ENCODE measurements around the gene TMEM106A. TPM values are rescaled to one million over a fixed set of nuclear protein-coding genes. Genes with fewer than 3 reads are reported as not detected.
A peak's percentile ranks its signal among the peaks of the same experiment; 100 is the strongest.

Gene TMEM106A
- total and polyA plus RNA-seq, 2 donors (not counting 1 experiment from before 2014, with no cell fraction given): 1.5 to 9.3 TPM

- H3K27ac ChIP-seq (ENCODE audit: insufficient read depth, low read length): peak overlapping the region; percentile 99
- H2AFZ ChIP-seq (ENCODE audit: low read length): peak overlapping the region; percentile 50
- H3K79me2 ChIP-seq (ENCODE audit: control insufficient read depth, insufficient read depth, low read length): peaks cover 14% of the 10 kb centered on the region
- TF ChIP-seq EZH2 (IDR thresholded peaks at IDR 0.05; ENCODE audit: low read length, missing control alignments): no peak
- TF ChIP-seq CTCF (conservative IDR thresholded peaks at IDR 0.05 in 1 of 2, IDR thresholded peaks at IDR 0.05 in 1 of 2; ENCODE audit: low read depth in 1 of 2, low read length in 2 of 2): no peak
- no peaks in the 10 kb centered on the region for H3K36me3 ChIP-seq (ENCODE audit: control insufficient read depth, insufficient read depth, low read length)
- H4K20me1 ChIP-seq (ENCODE audit: control insufficient read depth, extremely low read depth, insufficient read depth, low read length): no peaks in the 10 kb centered on the region
- H3K9me3 ChIP-seq (ENCODE audit: control insufficient read depth, insufficient read depth, low read depth, low read length): no peaks in the 10 kb centered on the region
- H3K4me2 ChIP-seq (ENCODE audit: extremely low read depth, insufficient read depth, low read length): peak overlapping the region; percentile 80
- H3K4me3 ChIP-seq (replicated peaks in 1 of 4; ENCODE audit: control extremely low read depth in 1 of 4, insufficient read depth in 1 of 4, low read depth in 3 of 4, low read length in 4 of 4): peak overlapping the region; percentile 56 to 94 (median 81)
- peak; percentile 95 to 97 for DNase-seq (ENCODE audit: low read depth in 2 of 2)
- no peaks in the 10 kb centered on the region for H3K27me3 ChIP-seq (ENCODE audit: control insufficient read depth, insufficient read depth, low read length)
- H3K9ac ChIP-seq (ENCODE audit: insufficient read depth, low read length): peak overlapping the region; percentile 74
- peaks cover 4% of the 10 kb centered on the region for H3K4me1 ChIP-seq (ENCODE audit: control insufficient read depth, extremely low read depth, insufficient read depth, low read length)
These were observed 41.4 kb upstream of the TMEM106A start for GRCh38 chr17:43170140-43170765.

GRCh38 chr17:43170766-43171585 is 40.7 kb upstream of the TMEM106A start, which contains the start of gene NBR1:
NBR1 (plus strand) TSS chr17:43171214; CDS start chr17:43175800, 4,586 bp downstream.
- no peaks in the 10 kb centered on the region for H3K36me3 ChIP-seq (ENCODE audit: control insufficient read depth, insufficient read depth, low read length)
- peak within 1 kb of the TSS; percentile 56 to 94 (median 81) for H3K4me3 ChIP-seq (replicated peaks in 1 of 4; ENCODE audit: control extremely low read depth in 1 of 4, insufficient read depth in 1 of 4, low read depth in 3 of 4, low read length in 4 of 4)
- peak; percentile 96 to 99 for DNase-seq (ENCODE audit: low read depth in 2 of 2)
- peak within 1 kb of the TSS; percentile 50 for H2AFZ ChIP-seq (ENCODE audit: low read length)
- TF ChIP-seq EZH2 (IDR thresholded peaks at IDR 0.05; ENCODE audit: low read length, missing control alignments) (no peak), CTCF (conservative IDR thresholded peaks at IDR 0.05 in 1 of 2, IDR thresholded peaks at IDR 0.05 in 1 of 2; ENCODE audit: low read depth in 1 of 2, low read length in 2 of 2) (peak in 1 of 2 donors; percentile 21)
- peaks cover 14% of the 10 kb centered on the region for H3K79me2 ChIP-seq (ENCODE audit: control insufficient read depth, insufficient read depth, low read length)
- no peaks in the 10 kb centered on the region for H4K20me1 ChIP-seq (ENCODE audit: control insufficient read depth, extremely low read depth, insufficient read depth, low read length)
- H3K4me1 ChIP-seq (ENCODE audit: control insufficient read depth, extremely low read depth, insufficient read depth, low read length): peaks cover 8% of the 10 kb centered on the region
- no peaks in the 10 kb centered on the region for H3K9me3 ChIP-seq (ENCODE audit: control insufficient read depth, insufficient read depth, low read depth, low read length)
- no peaks in the 10 kb centered on the region for H3K27me3 ChIP-seq (ENCODE audit: control insufficient read depth, insufficient read depth, low read length)
- H3K9ac ChIP-seq (ENCODE audit: insufficient read depth, low read length): peak within 1 kb of the TSS; percentile 88
- H3K27ac ChIP-seq (ENCODE audit: insufficient read depth, low read length): peak within 1 kb of the TSS; percentile 99
- H3K4me2 ChIP-seq (ENCODE audit: extremely low read depth, insufficient read depth, low read length): peak within 1 kb of the TSS; percentile 97

Data from fibroblast of lung (primary cell).